WTC11 (cell line): ENCODE results near the gene SNRNP70.

Source experiments
- ESRRA ChIP-seq: sonication (generic); formaldehyde crosslinking; IDR thresholded peaks from 2 replicates; pipeline ENCODE4 v1.8.1; 2022; ENCODE audit warnings: mild to moderate bottlenecking, missing genetic modification reagents, borderline replicate concordance
- ETV6 ChIP-seq: sonication (generic); formaldehyde crosslinking; IDR thresholded peaks from 2 replicates; pipeline ENCODE4 v1.8.1; 2022; ENCODE audit warnings: mild to moderate bottlenecking, missing genetic modification reagents
- GTF2I ChIP-seq: fragments of 250-450 bp; sonication (Bioruptor Pico); conservative IDR thresholded peaks from 2 replicates; pipeline ENCODE4 v1.4.0; 2021; ENCODE audit warnings: mild to moderate bottlenecking
- KAT7 ChIP-seq: sonication (generic); formaldehyde crosslinking; IDR thresholded peaks from 2 replicates; pipeline ENCODE4 v1.8.1; 2023; ENCODE audit warnings: missing genetic modification reagents, mild to moderate bottlenecking, borderline replicate concordance
- SP1 ChIP-seq: sonication (generic); formaldehyde crosslinking; conservative IDR thresholded peaks from 2 replicates; pipeline ENCODE4 v1.8.1; 2022; ENCODE audit warnings: missing genetic modification reagents
- ZNF232 ChIP-seq: sonication (generic); formaldehyde crosslinking; IDR thresholded peaks from 2 replicates; pipeline ENCODE4 v1.8.0; 2022; ENCODE audit warnings: mild to moderate bottlenecking, missing genetic modification reagents
- TF ChIP-seq, protein P1 (sequence below): fragments of 200-600 bp; IDR thresholded peaks from 2 replicates; pipeline ENCODE4 v1.8.0; 2022; ENCODE audit warnings: antibody characterized with exemption
- TF ChIP-seq, protein P2 (sequence below): sonication (generic); formaldehyde crosslinking; IDR thresholded peaks from 2 replicates; pipeline ENCODE4 v1.8.0; 2023; ENCODE audit warnings: missing genetic modification reagents, mild to moderate bottlenecking, borderline replicate concordance
- TF ChIP-seq, protein P3 (sequence below): sonication (generic); formaldehyde crosslinking; IDR thresholded peaks from 2 replicates; pipeline ENCODE4 v1.8.0; 2022; ENCODE audit warnings: mild to moderate bottlenecking, missing genetic modification reagents
- TF ChIP-seq, protein P4 (sequence below): sonication (generic); formaldehyde crosslinking; IDR thresholded peaks from 2 replicates; pipeline ENCODE4 v1.8.0; 2022; ENCODE audit warnings: mild to moderate bottlenecking, missing genetic modification reagents

DNA sequence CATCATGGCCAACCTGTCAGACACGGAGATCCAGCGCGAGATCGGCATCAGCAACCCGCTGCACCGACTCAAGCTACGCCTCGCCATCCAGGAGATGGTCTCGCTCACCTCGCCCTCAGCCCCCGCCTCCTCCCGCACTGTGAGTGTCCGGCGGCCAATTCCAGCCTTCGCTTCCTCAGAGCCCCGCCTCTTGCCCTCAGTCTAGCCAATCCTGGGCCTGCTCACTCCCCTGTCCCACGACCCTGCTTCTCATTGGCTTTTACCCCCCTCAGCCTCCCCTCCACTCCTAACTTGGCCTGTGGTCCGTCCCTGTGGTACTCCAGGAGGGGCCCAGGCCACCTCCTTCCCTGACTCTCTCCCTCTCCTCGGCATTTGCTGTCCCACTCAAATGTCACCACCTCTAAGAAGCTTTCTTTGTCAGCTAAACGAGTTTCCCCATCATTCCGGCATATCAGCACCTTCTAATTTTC, 57.6 kb downstream of the SNRNP70 start:
- TF ChIP-seq, protein P1, sequence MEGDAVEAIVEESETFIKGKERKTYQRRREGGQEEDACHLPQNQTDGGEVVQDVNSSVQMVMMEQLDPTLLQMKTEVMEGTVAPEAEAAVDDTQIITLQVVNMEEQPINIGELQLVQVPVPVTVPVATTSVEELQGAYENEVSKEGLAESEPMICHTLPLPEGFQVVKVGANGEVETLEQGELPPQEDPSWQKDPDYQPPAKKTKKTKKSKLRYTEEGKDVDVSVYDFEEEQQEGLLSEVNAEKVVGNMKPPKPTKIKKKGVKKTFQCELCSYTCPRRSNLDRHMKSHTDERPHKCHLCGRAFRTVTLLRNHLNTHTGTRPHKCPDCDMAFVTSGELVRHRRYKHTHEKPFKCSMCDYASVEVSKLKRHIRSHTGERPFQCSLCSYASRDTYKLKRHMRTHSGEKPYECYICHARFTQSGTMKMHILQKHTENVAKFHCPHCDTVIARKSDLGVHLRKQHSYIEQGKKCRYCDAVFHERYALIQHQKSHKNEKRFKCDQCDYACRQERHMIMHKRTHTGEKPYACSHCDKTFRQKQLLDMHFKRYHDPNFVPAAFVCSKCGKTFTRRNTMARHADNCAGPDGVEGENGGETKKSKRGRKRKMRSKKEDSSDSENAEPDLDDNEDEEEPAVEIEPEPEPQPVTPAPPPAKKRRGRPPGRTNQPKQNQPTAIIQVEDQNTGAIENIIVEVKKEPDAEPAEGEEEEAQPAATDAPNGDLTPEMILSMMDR = no peak
- TF ChIP-seq ESRRA (CRISPR knock-in tag) = no peak
- peak; percentile 56; the same call in 1 of the 2 replicates for TF ChIP-seq ETV6 (CRISPR knock-in tag)
- TF ChIP-seq, protein P2, sequence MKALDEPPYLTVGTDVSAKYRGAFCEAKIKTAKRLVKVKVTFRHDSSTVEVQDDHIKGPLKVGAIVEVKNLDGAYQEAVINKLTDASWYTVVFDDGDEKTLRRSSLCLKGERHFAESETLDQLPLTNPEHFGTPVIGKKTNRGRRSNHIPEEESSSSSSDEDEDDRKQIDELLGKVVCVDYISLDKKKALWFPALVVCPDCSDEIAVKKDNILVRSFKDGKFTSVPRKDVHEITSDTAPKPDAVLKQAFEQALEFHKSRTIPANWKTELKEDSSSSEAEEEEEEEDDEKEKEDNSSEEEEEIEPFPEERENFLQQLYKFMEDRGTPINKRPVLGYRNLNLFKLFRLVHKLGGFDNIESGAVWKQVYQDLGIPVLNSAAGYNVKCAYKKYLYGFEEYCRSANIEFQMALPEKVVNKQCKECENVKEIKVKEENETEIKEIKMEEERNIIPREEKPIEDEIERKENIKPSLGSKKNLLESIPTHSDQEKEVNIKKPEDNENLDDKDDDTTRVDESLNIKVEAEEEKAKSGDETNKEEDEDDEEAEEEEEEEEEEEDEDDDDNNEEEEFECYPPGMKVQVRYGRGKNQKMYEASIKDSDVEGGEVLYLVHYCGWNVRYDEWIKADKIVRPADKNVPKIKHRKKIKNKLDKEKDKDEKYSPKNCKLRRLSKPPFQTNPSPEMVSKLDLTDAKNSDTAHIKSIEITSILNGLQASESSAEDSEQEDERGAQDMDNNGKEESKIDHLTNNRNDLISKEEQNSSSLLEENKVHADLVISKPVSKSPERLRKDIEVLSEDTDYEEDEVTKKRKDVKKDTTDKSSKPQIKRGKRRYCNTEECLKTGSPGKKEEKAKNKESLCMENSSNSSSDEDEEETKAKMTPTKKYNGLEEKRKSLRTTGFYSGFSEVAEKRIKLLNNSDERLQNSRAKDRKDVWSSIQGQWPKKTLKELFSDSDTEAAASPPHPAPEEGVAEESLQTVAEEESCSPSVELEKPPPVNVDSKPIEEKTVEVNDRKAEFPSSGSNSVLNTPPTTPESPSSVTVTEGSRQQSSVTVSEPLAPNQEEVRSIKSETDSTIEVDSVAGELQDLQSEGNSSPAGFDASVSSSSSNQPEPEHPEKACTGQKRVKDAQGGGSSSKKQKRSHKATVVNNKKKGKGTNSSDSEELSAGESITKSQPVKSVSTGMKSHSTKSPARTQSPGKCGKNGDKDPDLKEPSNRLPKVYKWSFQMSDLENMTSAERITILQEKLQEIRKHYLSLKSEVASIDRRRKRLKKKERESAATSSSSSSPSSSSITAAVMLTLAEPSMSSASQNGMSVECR (CRISPR knock-in tag) = peak; percentile 16; the same call in 1 of the 2 replicates
- TF ChIP-seq, protein P3, sequence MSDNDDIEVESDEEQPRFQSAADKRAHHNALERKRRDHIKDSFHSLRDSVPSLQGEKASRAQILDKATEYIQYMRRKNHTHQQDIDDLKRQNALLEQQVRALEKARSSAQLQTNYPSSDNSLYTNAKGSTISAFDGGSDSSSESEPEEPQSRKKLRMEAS = peak; percentile 51
- TF ChIP-seq, protein P4, sequence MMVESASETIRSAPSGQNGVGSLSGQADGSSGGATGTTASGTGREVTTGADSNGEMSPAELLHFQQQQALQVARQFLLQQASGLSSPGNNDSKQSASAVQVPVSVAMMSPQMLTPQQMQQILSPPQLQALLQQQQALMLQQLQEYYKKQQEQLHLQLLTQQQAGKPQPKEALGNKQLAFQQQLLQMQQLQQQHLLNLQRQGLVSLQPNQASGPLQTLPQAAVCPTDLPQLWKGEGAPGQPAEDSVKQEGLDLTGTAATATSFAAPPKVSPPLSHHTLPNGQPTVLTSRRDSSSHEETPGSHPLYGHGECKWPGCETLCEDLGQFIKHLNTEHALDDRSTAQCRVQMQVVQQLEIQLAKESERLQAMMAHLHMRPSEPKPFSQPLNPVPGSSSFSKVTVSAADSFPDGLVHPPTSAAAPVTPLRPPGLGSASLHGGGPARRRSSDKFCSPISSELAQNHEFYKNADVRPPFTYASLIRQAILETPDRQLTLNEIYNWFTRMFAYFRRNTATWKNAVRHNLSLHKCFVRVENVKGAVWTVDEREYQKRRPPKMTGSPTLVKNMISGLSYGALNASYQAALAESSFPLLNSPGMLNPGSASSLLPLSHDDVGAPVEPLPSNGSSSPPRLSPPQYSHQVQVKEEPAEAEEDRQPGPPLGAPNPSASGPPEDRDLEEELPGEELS (CRISPR knock-in tag) = peak; percentile 68; the same call in 1 of the 2 replicates
- TF ChIP-seq GTF2I = no peak
- no peak for TF ChIP-seq ZNF232 (CRISPR knock-in tag)
- TF ChIP-seq SP1 = peak; percentile 69
- TF ChIP-seq KAT7 (CRISPR knock-in tag) = no peak
